ENCODE measurements around the gene LRRC10B. TPM values are rescaled to one million over a fixed set of nuclear protein-coding genes. Genes with fewer than 3 reads are reported as not detected.

The LRRC10B gene
- total and polyA plus RNA-seq, 2 of the 8 experiments (the other 6 are each of a cell fraction or from before 2014, with no cell fraction given), result 0.47 to 0.71 TPM

GRCh38 chr11:61544466-61544865 is 35.9 kb downstream of the LRRC10B start:
- CTCF ChIA-PET (ENCODE audit: partially characterized antibody), result interaction anchor here (0.6 to 23.7 kb wide), 28 partner anchors 8 to 139 kb away, joined by 3 to 330 read pairs (median 9); partner anchors contain the start of gene SYT7
- no peak overlapping the region for H2BK5ac ChIP-seq (ENCODE audit: low read depth, low read length)
- no peak overlapping the region for H2BK20ac ChIP-seq (ENCODE audit: low read length)
- no peak for DNase-seq (ENCODE audit: low read depth in 1 of 2, low spot score in 2 of 2)
- no peak overlapping the region for H3K18ac ChIP-seq (ENCODE audit: extremely low read depth, low read length)
- no peak overlapping the region for H2AK5ac ChIP-seq (ENCODE audit: low read depth, low read length)
- H3K14ac ChIP-seq (ENCODE audit: insufficient read length), result no peak overlapping the region
- no peak overlapping the region for H2BK120ac ChIP-seq (replicated peaks; ENCODE audit: low read depth, low read length)
- H4K20me1 ChIP-seq (replicated peaks in 1 of 2; ENCODE audit: control insufficient read depth in 1 of 2, insufficient read depth in 2 of 2, low read length in 2 of 2), result peaks cover 0 to 2% of the 10 kb centered on the region in 2 experiments
- H3K56ac ChIP-seq (replicated peaks; ENCODE audit: insufficient read length, low read depth, low read length), result no peak overlapping the region
- no peak for FAIRE-seq
- H3K79me1 ChIP-seq (ENCODE audit: low read depth, low read length), result no peaks in the 10 kb centered on the region
- H2AFZ ChIP-seq (ENCODE audit: low read length), result no peak overlapping the region
- H3K4me2 ChIP-seq (ENCODE audit: insufficient read depth in 1 of 2, low read depth in 2 of 2, low read length in 2 of 2), result no peak overlapping the region
- H3K4me3 ChIP-seq (ENCODE audit: extremely low read depth in 1 of 4, insufficient read depth in 2 of 4, low read depth in 3 of 4, low read length in 4 of 4), result no peak overlapping the region
- no peaks in the 10 kb centered on the region; a peak in 1 of 4 replicates for H3K9me3 ChIP-seq (ENCODE audit: insufficient read depth in 2 of 2, low read depth in 1 of 2, low read length in 1 of 2)
- no peak overlapping the region for H3K27ac ChIP-seq (ENCODE audit: low read depth, low read length)
- H2BK15ac ChIP-seq (ENCODE audit: low read length), result no peak overlapping the region
- no peak for TF ChIP-seq BACH1 (IDR thresholded peaks at IDR 0.05; ENCODE audit: low read length)
- TF ChIP-seq RFX5 (IDR thresholded peaks at IDR 0.05; ENCODE audit: borderline replicate concordance, low read depth, low read length), result no peak
- TF ChIP-seq, protein P1, sequence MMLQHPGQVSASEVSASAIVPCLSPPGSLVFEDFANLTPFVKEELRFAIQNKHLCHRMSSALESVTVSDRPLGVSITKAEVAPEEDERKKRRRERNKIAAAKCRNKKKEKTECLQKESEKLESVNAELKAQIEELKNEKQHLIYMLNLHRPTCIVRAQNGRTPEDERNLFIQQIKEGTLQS (IDR thresholded peaks at IDR 0.05; ENCODE audit: insufficient read depth, low read depth, low read length), result no peak
- no peaks in the 10 kb centered on the region for H3K23me2 ChIP-seq (ENCODE audit: low read depth, low read length)
- H3K36me3 ChIP-seq (ENCODE audit: control insufficient read depth in 2 of 4, insufficient read depth in 4 of 4, low read length in 3 of 4), result no peaks in the 10 kb centered on the region
- H3K4ac ChIP-seq (replicated peaks; ENCODE audit: insufficient read length, low read depth, low read length), result no peak overlapping the region
- no peaks in the 10 kb centered on the region for H3K79me2 ChIP-seq (ENCODE audit: control insufficient read depth in 1 of 2, insufficient read depth in 2 of 2, low read length in 2 of 2)
- H3K4me1 ChIP-seq (replicated peaks in 1 of 4; ENCODE audit: control insufficient read depth in 3 of 4, insufficient read depth in 4 of 4, low read length in 3 of 4), result peaks cover 4 to 35% (median 18%) of the 10 kb centered on the region in 4 experiments
- no peak overlapping the region for H3K23ac ChIP-seq (ENCODE audit: insufficient read length)
- WGBS, 2 experiments (ENCODE audit: extremely low coverage in 1 of 2, insufficient coverage in 1 of 2, insufficient read length in 1 of 2, insufficient replicate concordance in 2 of 2, low coverage in 1 of 2, low lambda C conversion rate in 2 of 2, missing lambda C conversion rate in 1 of 2), result 92% methylated on average over 6 of the region's 6 CpGs; no CpG with 5 or more reads in 1 of the 2 experiments
- POLR2A ChIA-PET (ENCODE audit: partially characterized antibody), result interaction anchor here (1.0 to 1.4 kb wide), 2 partner anchors 94 to 1120 kb away, joined by 3 to 4 read pairs; no protein-coding TSS in a partner anchor
- H4K8ac ChIP-seq (ENCODE audit: extremely low read depth, insufficient read depth, low read length), result no peak overlapping the region
- H3K27me3 ChIP-seq (replicated peaks in 1 of 4; ENCODE audit: control insufficient read depth in 3 of 4, extremely low read depth in 1 of 4, insufficient read depth in 3 of 4, low read length in 3 of 4), result no peaks in the 10 kb centered on the region; a peak in 1 of 7 replicates
- H4K91ac ChIP-seq (replicated peaks; ENCODE audit: insufficient read length, low read length), result no peak overlapping the region
- H3K9ac ChIP-seq (replicated peaks in 1 of 4; ENCODE audit: extremely low read depth in 1 of 4, low read depth in 3 of 4, low read length in 3 of 4), result no peak overlapping the region
- H4K5ac ChIP-seq (ENCODE audit: insufficient read length, low read depth, low read length), result no peak overlapping the region
- no peak overlapping the region for H2BK12ac ChIP-seq (ENCODE audit: low read depth, low read length)
